HepG2 (cell line): Measurements from ENCODE around the gene BPIFB2. TPM values are rescaled to one million over a fixed set of nuclear protein-coding genes. Genes with fewer than 3 reads are reported as not detected.
A peak's percentile ranks its signal among the peaks of the same experiment; 100 is the strongest.

ENCODE experiments used
- ATAC-seq: fragments of 200-7000 bp; cut with Tn5 transposase; 3 replicates; pipeline ENCODE4 v1.9.1; 2020; ENCODE audit warnings: mild to moderate bottlenecking, moderate library complexity
- BruUV-seq: library from RNA; stranded (reverse); fragments of 400-500 nt; replicated peaks from 2 replicates; lab custom pipeline; 2021; lab: Mats Ljungman, UMichigan
- CTCF ChIA-PET: fragments of 300-600 bp; formaldehyde crosslinking; extraction: SDS; loops from one replicate; lab custom pipeline; 2021; ENCODE audit warnings: low total read pairs, inconsistent platforms, low intra/inter-chr PET ratio; lab: Yijun Ruan, JAX
- POLR2A ChIA-PET: fragments of 350-600 bp; sonication (Branson Sonifier 250); formaldehyde crosslinking; loops from one replicate; lab custom pipeline; 2020; ENCODE audit warnings: antibody characterized with exemption, inconsistent platforms; lab: Yijun Ruan, JAX
- DNase-seq: peaks from one replicate; pipeline ENCODE4 v3.0.0-alpha.2; 2015; ENCODE audit warnings: low spot score
- FAIRE-seq: peaks from 3 replicates; lab custom pipeline; 2011; peaks lifted over from hg19 to GRCh38; lab: Jason Lieb, UNC
- H2AFZ ChIP-seq: one replicate; pipeline ENCODE4 v1.6.1; 2011; ENCODE audit warnings: low read length, inconsistent platforms
- H3K27ac ChIP-seq: fragments of 300-600 bp; 3 replicates; pipeline ENCODE4 v1.8.0; 2011; ENCODE audit warnings: mixed run types, mild to moderate bottlenecking, mixed read lengths, low read length, inconsistent platforms; ENCODE audit not compliant: insufficient read depth; ENCODE audit errors: extremely low read length
- H3K27me3 ChIP-seq, 2 experiments: fragments of 200-600 bp in 1 of 2; 2 replicates in 1 of 2; 3 replicates in 1 of 2; pipeline versions ENCODE4 v1.6.0 to v1.8.0; 2011; ENCODE audit warnings: low read length in 2 of 2, mild to moderate bottlenecking in 2 of 2, moderate library complexity in 2 of 2, inconsistent platforms in 1 of 2; ENCODE audit not compliant: insufficient read depth in 2 of 2, control insufficient read depth in 1 of 2
- H3K36me3 ChIP-seq, 2 experiments: fragments of 200-600 bp in 1 of 2; replicated peaks in 1 of 2; 2 replicates in 1 of 2; 3 replicates in 1 of 2; pipeline versions ENCODE4 v1.5.1 to v1.8.0; 2011; ENCODE audit warnings: low read length in 2 of 2, inconsistent platforms in 1 of 2; ENCODE audit not compliant: insufficient read depth in 2 of 2, control insufficient read depth in 1 of 2
- H3K4me1 ChIP-seq: 2 replicates; pipeline ENCODE4 v1.5.1; 2012; ENCODE audit warnings: low read length, inconsistent platforms; ENCODE audit not compliant: insufficient read depth
- H3K4me2 ChIP-seq: 2 replicates; pipeline ENCODE4 v1.6.0; 2011; ENCODE audit warnings: low read depth, low read length, inconsistent platforms
- H3K4me3 ChIP-seq, 3 experiments: fragments of 200-600 bp in 1 of 3; sonication (generic), shearing (Covaris generic) in 1 of 3; replicated peaks in 1 of 3; 2 replicates each; pipeline ENCODE4 v1.5.1; 2011 to 2016; ENCODE audit warnings: low read length in 3 of 3, inconsistent platforms in 2 of 3, low read depth in 2 of 3, mild to moderate bottlenecking in 2 of 3, control low read depth in 1 of 3, mixed read lengths in 1 of 3; ENCODE audit not compliant: insufficient read depth in 1 of 3
- H3K79me2 ChIP-seq: one replicate; pipeline ENCODE4 v1.6.1; 2011; ENCODE audit warnings: low read length, inconsistent platforms; ENCODE audit not compliant: insufficient read depth
- H3K9ac ChIP-seq: 2 replicates; pipeline ENCODE4 v1.6.0; 2011; ENCODE audit warnings: mild to moderate bottlenecking, low read depth, low read length, inconsistent platforms; ENCODE audit not compliant: insufficient read depth
- H3K9me3 ChIP-seq: 2 replicates; pipeline ENCODE4 v1.5.1; 2012; ENCODE audit warnings: mild to moderate bottlenecking, low read length
- H4K20me1 ChIP-seq: 2 replicates; pipeline ENCODE4 v1.6.0; 2011; ENCODE audit warnings: inconsistent platforms, mild to moderate bottlenecking, low read length, moderate library complexity; ENCODE audit not compliant: insufficient read depth
- FOXM1 ChIP-seq: sonication (generic); formaldehyde crosslinking; IDR thresholded peaks from 2 replicates; pipeline ENCODE4 v1.5.0; 2020; ENCODE audit warnings: missing genetic modification reagents
- KDM3A ChIP-seq: IDR thresholded peaks from 2 replicates; pipeline ENCODE4 v1.6.1; 2018; ENCODE audit warnings: low read depth, missing compliant biosample characterization
- NRL ChIP-seq: sonication (generic); formaldehyde crosslinking; IDR thresholded peaks from 2 replicates; pipeline ENCODE4 v1.5.0; 2020; ENCODE audit warnings: missing genetic modification reagents, mild to moderate bottlenecking, moderate library complexity, borderline replicate concordance
- ZBTB38 ChIP-seq: sonication (generic); formaldehyde crosslinking; IDR thresholded peaks from 2 replicates; pipeline ENCODE4 v1.5.1; 2020; ENCODE audit warnings: mild to moderate bottlenecking, missing genetic modification reagents
- ZNF143 ChIP-seq: sonication (generic); formaldehyde crosslinking; IDR thresholded peaks from 2 replicates; pipeline ENCODE4 v1.4.0; 2020; ENCODE audit warnings: missing genetic modification reagents
- ZNF30 ChIP-seq: sonication (generic); formaldehyde crosslinking; IDR thresholded peaks from 2 replicates; pipeline ENCODE4 v1.5.0; 2020; ENCODE audit warnings: mild to moderate bottlenecking, missing genetic modification reagents
- ZNF674 ChIP-seq: sonication (generic); formaldehyde crosslinking; IDR thresholded peaks from 2 replicates; pipeline ENCODE4 v1.5.0; 2020; ENCODE audit warnings: low read depth, mild to moderate bottlenecking, missing genetic modification reagents
- WGBS: methylation state at CpG from one replicate; pipeline ENCODE4 v1.1.6; 2017; ENCODE audit warnings: low lambda C conversion rate; 5-methylcytosine and 5-hydroxymethylcytosine counted together
- in situ Hi-C: cut with HindIII; loops from 2 replicates; pipeline ENCODE4 v1.10.0; 2017; ENCODE audit warnings: low pct_unique_long_range_greater_than_20kb; ENCODE audit not compliant: extremely low pct_ligation_motif_present
- intact Hi-C: fragments of 100-400 bp; cut with micrococcal nuclease; formaldehyde crosslinking; loops from one replicate; pipeline ENCODE4 v1.10.0; 2022; ENCODE audit not compliant: unreplicated experiment
- polyA plus RNA-seq, 8 experiments: library from polyadenylated mRNA; depleted of rRNA in 3 of 8; stranded (reverse) in 7 of 8; unstranded in 1 of 8; fragments of >200 nt; fragmentation: Illumina TruSeq in 4 of 8; extraction: Trizol in 4 of 8; gene quantifications; 2 replicates each; pipeline versions ENCODE4 v1.2.1 to v1.2.3, GENCODE V29; 2011 to 2016; ENCODE audit warnings: low read depth in 4 of 8, missing spikeins in 1 of 8, mixed read lengths in 1 of 8; ENCODE audit not compliant: insufficient read depth in 1 of 8
- total RNA-seq, 5 experiments: library from RNA; depleted of rRNA; stranded (reverse); fragments of >200 nt; fragmentation: Illumina TruSeq; extraction: Trizol; gene quantifications; 2 replicates each; pipeline ENCODE4 v1.2.3, GENCODE V29; 2016; ENCODE audit warnings: low read depth in 1 of 5
- TF ChIP-seq, protein P1 (sequence below), 2 experiments: sonication (generic) in 1 of 2; formaldehyde crosslinking in 1 of 2; IDR thresholded peaks; 2 replicates each; pipeline versions ENCODE4 v1.6.1 to v1.9.0; 2014 to 2022; ENCODE audit warnings: antibody characterized with exemption in 1 of 2, borderline replicate concordance in 1 of 2, inconsistent platforms in 1 of 2, low read depth in 1 of 2, missing genetic modification reagents in 1 of 2
- TF ChIP-seq, protein P2 (sequence below): sonication (generic); formaldehyde crosslinking; conservative IDR thresholded peaks from 2 replicates; pipeline ENCODE4 v1.4.0; 2020; ENCODE audit warnings: missing genetic modification reagents
- TF ChIP-seq, protein P3 (sequence below): sonication (generic); formaldehyde crosslinking; conservative IDR thresholded peaks from 2 replicates; pipeline ENCODE4 v1.4.0; 2020; ENCODE audit warnings: mild to moderate bottlenecking, missing genetic modification reagents, moderate library complexity

Gene BPIFB2
- total and polyA plus RNA-seq, 2 of the 13 experiments (the other 11 are each of a cell fraction or from before 2014, with no cell fraction given), result 54.5 to 902 TPM

DNA sequence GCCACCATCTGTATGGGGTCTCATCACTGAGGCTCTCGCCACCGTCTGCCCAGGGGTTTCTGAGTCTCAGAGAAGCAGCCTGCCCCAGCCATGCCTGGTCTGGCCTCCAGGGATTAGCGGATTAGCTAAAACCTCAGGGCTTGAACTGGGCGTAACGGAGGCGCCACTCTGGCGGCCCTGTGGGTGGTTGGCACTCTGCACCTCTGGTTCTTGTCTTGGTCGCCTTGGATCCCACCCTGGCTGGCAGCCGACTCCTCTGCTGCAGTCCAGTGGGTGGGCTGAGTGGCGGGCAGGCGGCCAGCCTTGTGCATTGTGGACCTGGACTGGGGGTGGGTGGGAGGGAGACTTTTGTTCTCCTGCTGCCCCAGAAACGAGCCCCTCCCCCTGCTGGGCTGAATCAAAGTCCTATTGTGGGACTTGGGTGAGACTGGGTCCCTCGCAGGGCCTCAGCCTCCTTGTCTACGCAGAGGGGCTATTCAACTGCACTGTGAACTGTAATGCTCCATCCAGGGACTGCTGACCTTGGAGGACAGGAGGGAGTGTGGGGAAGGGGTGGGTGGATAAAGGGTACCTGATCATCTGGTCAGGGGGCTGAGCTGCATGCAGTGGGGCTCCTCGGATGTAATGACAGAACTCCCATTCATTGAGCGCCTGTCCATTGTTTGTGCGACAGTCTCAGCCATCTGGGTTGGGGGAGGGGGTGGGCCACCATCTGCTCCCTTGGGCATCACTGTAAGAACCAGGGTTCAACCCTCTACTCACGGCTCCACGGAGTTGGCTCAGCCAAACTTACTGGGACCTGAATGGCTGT is 27.2 kb upstream of the BPIFB2 start:
- CTCF ChIA-PET, result no interaction called here
- in situ Hi-C loops (no loop called here), intact Hi-C loops (no loop called here)
- H3K36me3 ChIP-seq, result no peaks in the 10 kb centered on the region
- no peak overlapping the region for H3K27ac ChIP-seq
- no peak overlapping the region for H3K9ac ChIP-seq
- ATAC-seq (peak; percentile 8), FAIRE-seq (no peak), DNase-seq (peak; percentile 48)
- H3K4me3 ChIP-seq, result no peak overlapping the region
- no peaks in the 10 kb centered on the region for H4K20me1 ChIP-seq
- WGBS, result 42% methylated on average over 17 of the region's 19 CpGs
- no peak overlapping the region for H2AFZ ChIP-seq
- H3K79me2 ChIP-seq, result no peaks in the 10 kb centered on the region
- H3K27me3 ChIP-seq, result peaks cover 9 to 67% of the 10 kb centered on the region in 2 experiments
- no TSS peak for BruUV-seq
- peak overlapping the region; percentile 33; the same call in 1 of the 2 replicates for H3K4me2 ChIP-seq
- POLR2A ChIA-PET, result no interaction called here
- no peaks in the 10 kb centered on the region for H3K9me3 ChIP-seq
- H3K4me1 ChIP-seq, result peaks cover 58% of the 10 kb centered on the region
- TF ChIP-seq ZBTB38 (CRISPR knock-in tag), result 0 out of 2 replicates have a peak, but pooled peaks have one; percentile 21
- TF ChIP-seq, protein P1, sequence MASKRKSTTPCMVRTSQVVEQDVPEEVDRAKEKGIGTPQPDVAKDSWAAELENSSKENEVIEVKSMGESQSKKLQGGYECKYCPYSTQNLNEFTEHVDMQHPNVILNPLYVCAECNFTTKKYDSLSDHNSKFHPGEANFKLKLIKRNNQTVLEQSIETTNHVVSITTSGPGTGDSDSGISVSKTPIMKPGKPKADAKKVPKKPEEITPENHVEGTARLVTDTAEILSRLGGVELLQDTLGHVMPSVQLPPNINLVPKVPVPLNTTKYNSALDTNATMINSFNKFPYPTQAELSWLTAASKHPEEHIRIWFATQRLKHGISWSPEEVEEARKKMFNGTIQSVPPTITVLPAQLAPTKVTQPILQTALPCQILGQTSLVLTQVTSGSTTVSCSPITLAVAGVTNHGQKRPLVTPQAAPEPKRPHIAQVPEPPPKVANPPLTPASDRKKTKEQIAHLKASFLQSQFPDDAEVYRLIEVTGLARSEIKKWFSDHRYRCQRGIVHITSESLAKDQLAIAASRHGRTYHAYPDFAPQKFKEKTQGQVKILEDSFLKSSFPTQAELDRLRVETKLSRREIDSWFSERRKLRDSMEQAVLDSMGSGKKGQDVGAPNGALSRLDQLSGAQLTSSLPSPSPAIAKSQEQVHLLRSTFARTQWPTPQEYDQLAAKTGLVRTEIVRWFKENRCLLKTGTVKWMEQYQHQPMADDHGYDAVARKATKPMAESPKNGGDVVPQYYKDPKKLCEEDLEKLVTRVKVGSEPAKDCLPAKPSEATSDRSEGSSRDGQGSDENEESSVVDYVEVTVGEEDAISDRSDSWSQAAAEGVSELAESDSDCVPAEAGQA (IDR thresholded peaks at IDR 0.05; ENCODE audit: low read depth), result no peak
- TF ChIP-seq, protein P1 (CRISPR knock-in tag; IDR thresholded peaks at IDR 0.05; ENCODE audit: borderline replicate concordance), result no peak
- TF ChIP-seq, protein P2, sequence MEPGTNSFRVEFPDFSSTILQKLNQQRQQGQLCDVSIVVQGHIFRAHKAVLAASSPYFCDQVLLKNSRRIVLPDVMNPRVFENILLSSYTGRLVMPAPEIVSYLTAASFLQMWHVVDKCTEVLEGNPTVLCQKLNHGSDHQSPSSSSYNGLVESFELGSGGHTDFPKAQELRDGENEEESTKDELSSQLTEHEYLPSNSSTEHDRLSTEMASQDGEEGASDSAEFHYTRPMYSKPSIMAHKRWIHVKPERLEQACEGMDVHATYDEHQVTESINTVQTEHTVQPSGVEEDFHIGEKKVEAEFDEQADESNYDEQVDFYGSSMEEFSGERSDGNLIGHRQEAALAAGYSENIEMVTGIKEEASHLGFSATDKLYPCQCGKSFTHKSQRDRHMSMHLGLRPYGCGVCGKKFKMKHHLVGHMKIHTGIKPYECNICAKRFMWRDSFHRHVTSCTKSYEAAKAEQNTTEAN (CRISPR knock-in tag), result no peak
- TF ChIP-seq FOXM1 (CRISPR knock-in tag), result no peak
- no peak for TF ChIP-seq ZNF143 (CRISPR knock-in tag)
- no peak for TF ChIP-seq KDM3A
- 0 out of 2 replicates have a peak, but pooled peaks have one; percentile 21 for TF ChIP-seq NRL
- TF ChIP-seq, protein P3, sequence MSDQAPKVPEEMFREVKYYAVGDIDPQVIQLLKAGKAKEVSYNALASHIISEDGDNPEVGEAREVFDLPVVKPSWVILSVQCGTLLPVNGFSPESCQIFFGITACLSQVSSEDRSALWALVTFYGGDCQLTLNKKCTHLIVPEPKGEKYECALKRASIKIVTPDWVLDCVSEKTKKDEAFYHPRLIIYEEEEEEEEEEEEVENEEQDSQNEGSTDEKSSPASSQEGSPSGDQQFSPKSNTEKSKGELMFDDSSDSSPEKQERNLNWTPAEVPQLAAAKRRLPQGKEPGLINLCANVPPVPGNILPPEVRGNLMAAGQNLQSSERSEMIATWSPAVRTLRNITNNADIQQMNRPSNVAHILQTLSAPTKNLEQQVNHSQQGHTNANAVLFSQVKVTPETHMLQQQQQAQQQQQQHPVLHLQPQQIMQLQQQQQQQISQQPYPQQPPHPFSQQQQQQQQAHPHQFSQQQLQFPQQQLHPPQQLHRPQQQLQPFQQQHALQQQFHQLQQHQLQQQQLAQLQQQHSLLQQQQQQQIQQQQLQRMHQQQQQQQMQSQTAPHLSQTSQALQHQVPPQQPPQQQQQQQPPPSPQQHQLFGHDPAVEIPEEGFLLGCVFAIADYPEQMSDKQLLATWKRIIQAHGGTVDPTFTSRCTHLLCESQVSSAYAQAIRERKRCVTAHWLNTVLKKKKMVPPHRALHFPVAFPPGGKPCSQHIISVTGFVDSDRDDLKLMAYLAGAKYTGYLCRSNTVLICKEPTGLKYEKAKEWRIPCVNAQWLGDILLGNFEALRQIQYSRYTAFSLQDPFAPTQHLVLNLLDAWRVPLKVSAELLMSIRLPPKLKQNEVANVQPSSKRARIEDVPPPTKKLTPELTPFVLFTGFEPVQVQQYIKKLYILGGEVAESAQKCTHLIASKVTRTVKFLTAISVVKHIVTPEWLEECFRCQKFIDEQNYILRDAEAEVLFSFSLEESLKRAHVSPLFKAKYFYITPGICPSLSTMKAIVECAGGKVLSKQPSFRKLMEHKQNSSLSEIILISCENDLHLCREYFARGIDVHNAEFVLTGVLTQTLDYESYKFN (CRISPR knock-in tag), result 0 out of 2 replicates have a peak, but pooled peaks have one; percentile 11
- no peak for TF ChIP-seq ZNF674
- no peak for TF ChIP-seq ZNF30
